ENCODE measurements around the gene DRD3.

DNA sequence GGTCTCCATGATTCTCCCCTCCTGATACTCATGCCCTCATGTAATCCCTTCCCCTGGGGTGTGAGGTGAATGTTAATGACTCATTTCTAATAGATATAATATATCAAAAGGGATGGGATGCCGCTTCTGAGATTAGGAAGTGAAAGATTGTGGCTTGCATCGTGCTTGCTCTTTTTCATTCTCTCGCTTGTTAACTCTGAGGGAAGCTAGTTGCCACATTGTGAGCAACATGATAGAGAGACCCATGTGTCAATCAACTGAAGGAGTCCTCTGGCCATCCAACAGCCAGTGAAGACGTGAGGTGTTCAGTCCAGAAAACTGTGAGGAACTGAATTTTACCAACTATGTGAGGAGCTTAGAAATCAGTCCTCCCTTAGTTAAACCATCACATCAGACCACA is 28.9 kb upstream of the DRD3 start:
- TF ChIP-seq CTCF (IDR thresholded peaks at IDR 0.05; ENCODE audit: insufficient read depth, low read length) = no peak
- no peak for TF ChIP-seq POLR2AphosphoS5 (IDR thresholded peaks at IDR 0.05; ENCODE audit: low read depth)
- TF ChIP-seq GABPA (IDR thresholded peaks at IDR 0.05; ENCODE audit: low read depth) = no peak
